Subcutaneous abdominal adipose tissue (tissue), 5 donors: ENCODE measurements around the gene TTLL10.

Experiments
- H3K27ac ChIP-seq: one replicate; pipeline ENCODE4 v1.7.0; 2013; ENCODE audit warnings: low read depth, mild to moderate bottlenecking, inconsistent platforms, low read length, moderate library complexity
- H3K27me3 ChIP-seq, 5 donors: one replicate each; pipeline ENCODE4 v1.7.0; 2013; ENCODE audit warnings: low read length in 5 of 5, inconsistent platforms in 1 of 5; ENCODE audit not compliant: control insufficient read depth in 5 of 5, insufficient read depth in 4 of 5
- H3K36me3 ChIP-seq, 5 donors: one replicate each; pipeline ENCODE4 v1.7.0; 2013; ENCODE audit warnings: low read length in 5 of 5; ENCODE audit not compliant: control insufficient read depth in 5 of 5, insufficient read depth in 5 of 5
- H3K4me1 ChIP-seq, 5 donors: one replicate each; pipeline ENCODE4 v1.7.0; 2013; ENCODE audit warnings: low read length in 5 of 5, mild to moderate bottlenecking in 3 of 5, moderate library complexity in 1 of 5; ENCODE audit not compliant: control insufficient read depth in 5 of 5, insufficient read depth in 5 of 5
- H3K4me3 ChIP-seq, 5 donors: one replicate each; pipeline ENCODE4 v1.7.0; 2013; ENCODE audit warnings: low read length in 5 of 5, low read depth in 1 of 5
- H3K9ac ChIP-seq, 5 donors: one replicate each; pipeline ENCODE4 v1.7.0; 2013; ENCODE audit warnings: low read length in 5 of 5, mild to moderate bottlenecking in 4 of 5, moderate library complexity in 3 of 5
- H3K9me3 ChIP-seq, 5 donors: one replicate each; pipeline ENCODE4 v1.7.0; 2013; ENCODE audit warnings: low read length in 5 of 5; ENCODE audit not compliant: control insufficient read depth in 5 of 5
- donor health status: healthy.
- donor health status: healthy.
- donor health status: healthy.
- donor health status: healthy.
- donor health status: healthy.

TTLL10 gene

GRCh38 chr1:1240348-1240732, 66.7 kb downstream of the TTLL10 start:
- Histone ChIP-seq H3K9ac (no peak overlapping the region), H3K4me3 (no peak overlapping the region), H3K9me3 (no peaks in the 10 kb centered on the region), H3K27ac (no peak overlapping the region), H3K36me3 (peaks cover 0 to under 1% (median 0%) of the 10 kb centered on the region in 5 donors), H3K27me3 (peaks cover 31 to 52% (median 36%) of the 10 kb centered on the region in 5 donors), H3K4me1 (peaks cover 0 to 12% (median 10%) of the 10 kb centered on the region in 5 donors)

- Histone ChIP-seq H3K27ac (no peak overlapping the region), H3K4me1 (peaks cover 0 to 12% (median 10%) of the 10 kb centered on the region in 5 donors), H3K9ac (no peak overlapping the region), H3K27me3 (peaks cover 37 to 59% (median 42%) of the 10 kb centered on the region in 5 donors), H3K36me3 (no peaks in the 10 kb centered on the region), H3K4me3 (no peak overlapping the region), H3K9me3 (no peaks in the 10 kb centered on the region)
Observed at GRCh38 chr1:1240822-1241587, 67.3 kb downstream of the TTLL10 start.

GRCh38 chr1:1241588-1242219, 68.0 kb downstream of the TTLL10 start:
- peaks cover 40 to 58% (median 47%) of the 10 kb centered on the region in 5 donors for H3K27me3 ChIP-seq
- H3K27ac ChIP-seq = no peak overlapping the region
- H3K4me3 ChIP-seq = no peak overlapping the region
- peaks cover 0 to 16% (median 9%) of the 10 kb centered on the region in 5 donors for H3K4me1 ChIP-seq
- H3K36me3 ChIP-seq = no peaks in the 10 kb centered on the region
- no peak overlapping the region for H3K9ac ChIP-seq
- H3K9me3 ChIP-seq = no peaks in the 10 kb centered on the region

GRCh38 chr1:1242461-1243265, 69.0 kb downstream of the TTLL10 start:
- no peak overlapping the region for H3K27ac ChIP-seq
- peaks cover 0 to 12% (median 0%) of the 10 kb centered on the region in 5 donors for H3K4me1 ChIP-seq
- no peaks in the 10 kb centered on the region for H3K9me3 ChIP-seq
- no peaks in the 10 kb centered on the region for H3K36me3 ChIP-seq
- H3K27me3 ChIP-seq = peaks cover 44 to 57% (median 47%) of the 10 kb centered on the region in 5 donors
- H3K4me3 ChIP-seq = no peak overlapping the region
- no peak overlapping the region for H3K9ac ChIP-seq

- Histone ChIP-seq H3K27me3 (peaks cover 41 to 56% (median 46%) of the 10 kb centered on the region in 5 donors), H3K4me3 (no peak overlapping the region), H3K9me3 (no peaks in the 10 kb centered on the region), H3K27ac (no peak overlapping the region), H3K36me3 (no peaks in the 10 kb centered on the region), H3K9ac (no peak overlapping the region), H3K4me1 (peaks cover 0 to 12% (median 0%) of the 10 kb centered on the region in 5 donors)
Observed at GRCh38 chr1:1243266-1243660, 69.6 kb downstream of the TTLL10 start.

- Histone ChIP-seq H3K4me3 (peak overlapping the region in 3 of 5 donors; percentile 22 to 37 (median 31)), H3K4me1 (peaks cover 0 to 12% (median 0%) of the 10 kb centered on the region in 5 donors), H3K9ac (no peak overlapping the region), H3K27me3 (peaks cover 36 to 52% (median 41%) of the 10 kb centered on the region in 5 donors), H3K27ac (no peak overlapping the region), H3K36me3 (no peaks in the 10 kb centered on the region), H3K9me3 (no peaks in the 10 kb centered on the region)
Observed at GRCh38 chr1:1243807-1244191, 70.1 kb downstream of the TTLL10 start.

GRCh38 chr1:1244192-1244811, 70.6 kb downstream of the TTLL10 start:
- H3K27ac ChIP-seq = no peak overlapping the region
- no peaks in the 10 kb centered on the region for H3K9me3 ChIP-seq
- H3K36me3 ChIP-seq = no peaks in the 10 kb centered on the region
- H3K4me3 ChIP-seq = peak overlapping the region in 3 of 5 donors; percentile 22 to 37 (median 31)
- H3K27me3 ChIP-seq = peaks cover 31 to 47% (median 37%) of the 10 kb centered on the region in 5 donors
- H3K4me1 ChIP-seq = peaks cover 0 to 12% (median 0%) of the 10 kb centered on the region in 5 donors
- no peak overlapping the region for H3K9ac ChIP-seq

- peaks cover 0 to 12% (median 0%) of the 10 kb centered on the region in 5 donors for H3K4me1 ChIP-seq
- no peak overlapping the region for H3K27ac ChIP-seq
- H3K36me3 ChIP-seq = no peaks in the 10 kb centered on the region
- no peak overlapping the region for H3K4me3 ChIP-seq
- no peaks in the 10 kb centered on the region for H3K9me3 ChIP-seq
- peaks cover 21 to 41% (median 28%) of the 10 kb centered on the region in 5 donors for H3K27me3 ChIP-seq
- no peak overlapping the region for H3K9ac ChIP-seq
Observed at GRCh38 chr1:1245178-1245816, 71.6 kb downstream of the TTLL10 start.

GRCh38 chr1:1245817-1246576, 72.3 kb downstream of the TTLL10 start:
- H3K27ac ChIP-seq = no peak overlapping the region
- peaks cover 0 to 17% (median 3%) of the 10 kb centered on the region in 5 donors for H3K4me1 ChIP-seq
- peaks cover 21 to 37% (median 25%) of the 10 kb centered on the region in 5 donors for H3K27me3 ChIP-seq
- no peak overlapping the region for H3K4me3 ChIP-seq
- H3K9me3 ChIP-seq = no peaks in the 10 kb centered on the region
- H3K36me3 ChIP-seq = no peaks in the 10 kb centered on the region
- no peak overlapping the region for H3K9ac ChIP-seq
